GM23338 (cell line): ENCODE data around the gene TTLL8. TPM values are rescaled to one million over a fixed set of nuclear protein-coding genes. Genes with fewer than 3 reads are reported as not detected.

ENCODE experiments used
- ATAC-seq: fragments of 200-7000 bp; cut with Tn5 transposase; 3 replicates; pipeline ENCODE4 v1.9.1; 2020
- DNase-seq: peaks from one replicate; pipeline ENCODE4 v3.0.0-alpha.2; 2015; ENCODE audit warnings: low spot score
- H2AFZ ChIP-seq: fragments of 200-600 bp; sonication (generic); 2 replicates; pipeline ENCODE4 v1.8.0; 2016; ENCODE audit warnings: antibody characterized with exemption, mild to moderate bottlenecking, moderate library complexity
- H3F3A ChIP-seq: fragments of 200-600 bp; sonication (generic); replicated peaks from 2 replicates; pipeline ENCODE4 v1.8.0; 2017; ENCODE audit warnings: antibody characterized with exemption, mixed run types, low read depth
- H3K27ac ChIP-seq: fragments of 200-600 bp; sonication (generic); 2 replicates; pipeline ENCODE4 v1.6.1; 2016; ENCODE audit warnings: low read depth
- H3K27me3 ChIP-seq: fragments of 200-600 bp; sonication (generic); 2 replicates; pipeline ENCODE4 v1.8.0; 2016; ENCODE audit warnings: mild to moderate bottlenecking, mixed run types, moderate library complexity; ENCODE audit not compliant: insufficient read depth
- H3K36me3 ChIP-seq: fragments of 200-600 bp; sonication (generic); 2 replicates; pipeline ENCODE4 v1.8.0; 2016; ENCODE audit warnings: mild to moderate bottlenecking; ENCODE audit not compliant: insufficient read depth
- H3K4me1 ChIP-seq: fragments of 200-600 bp; sonication (generic); 2 replicates; pipeline ENCODE4 v1.8.0; 2016; ENCODE audit warnings: mild to moderate bottlenecking, moderate library complexity; ENCODE audit not compliant: insufficient read depth
- H3K4me2 ChIP-seq: fragments of 200-600 bp; sonication (generic); 2 replicates; pipeline ENCODE4 v1.7.1; 2017; ENCODE audit warnings: mixed run types
- H3K4me3 ChIP-seq: fragments of 200-600 bp; sonication (generic); 2 replicates; pipeline ENCODE4 v1.6.1; 2016; ENCODE audit warnings: mixed run types
- H3K79me2 ChIP-seq: fragments of 200-600 bp; sonication (generic); replicated peaks from 2 replicates; pipeline ENCODE4 v1.8.0; 2017; ENCODE audit warnings: mild to moderate bottlenecking; ENCODE audit not compliant: insufficient read depth
- H3K9me2 ChIP-seq: fragments of 200-600 bp; sonication (generic); 2 replicates; pipeline ENCODE4 v1.8.0; 2017; ENCODE audit not compliant: insufficient read depth
- H4K20me1 ChIP-seq: fragments of 200-600 bp; sonication (generic); replicated peaks from 2 replicates; pipeline ENCODE4 v1.8.0; 2017; ENCODE audit warnings: mild to moderate bottlenecking; ENCODE audit not compliant: insufficient read depth
- H3K27ac Mint-ChIP-seq: 2 replicates; pipeline ENCODE4 v1.8.0; 2020; ENCODE audit warnings: inconsistent platforms, mild to moderate bottlenecking, moderate library complexity, mixed read lengths
- H3K27me3 Mint-ChIP-seq: 3 replicates; pipeline ENCODE4 v1.8.0; 2022; ENCODE audit warnings: low read depth, mild to moderate bottlenecking, moderate library complexity, mixed read lengths, inconsistent platforms; ENCODE audit not compliant: insufficient read depth, poor library complexity
- H3K36me3 Mint-ChIP-seq: 3 replicates; pipeline ENCODE4 v1.8.0; 2021; ENCODE audit warnings: low read depth, mild to moderate bottlenecking, inconsistent platforms, moderate library complexity, mixed read lengths
- H3K4me1 Mint-ChIP-seq: 3 replicates; pipeline ENCODE4 v1.8.0; 2020; ENCODE audit warnings: mild to moderate bottlenecking, inconsistent platforms, mixed read lengths
- H3K4me3 Mint-ChIP-seq: 3 replicates; pipeline ENCODE4 v1.8.0; 2021; ENCODE audit warnings: moderate library complexity, mild to moderate bottlenecking, inconsistent platforms, mixed read lengths
- H3K9me3 Mint-ChIP-seq: 3 replicates; pipeline ENCODE4 v1.8.0; 2020; ENCODE audit warnings: moderate library complexity, mild to moderate bottlenecking, inconsistent platforms, mixed read lengths
- EZH2phosphoT487 ChIP-seq: fragments of 200-600 bp; sonication (generic); IDR thresholded peaks from one replicate; pipeline ENCODE4 v1.8.1; 2018; ENCODE audit warnings: antibody characterized with exemption; ENCODE audit not compliant: unreplicated experiment
- JUNB ChIP-seq: IDR thresholded peaks from one replicate; pipeline ENCODE4 v1.6.1; 2016; ENCODE audit warnings: antibody characterized with exemption; ENCODE audit not compliant: unreplicated experiment
- NANOG ChIP-seq: IDR thresholded peaks from 2 replicates; pipeline ENCODE4 v1.6.1; 2016; ENCODE audit warnings: antibody characterized with exemption, borderline replicate concordance
- POLR2AphosphoS5 ChIP-seq: IDR thresholded peaks from 2 replicates; pipeline ENCODE4 v1.6.1; 2016; ENCODE audit warnings: antibody characterized with exemption, low read depth
- STAT1 ChIP-seq: IDR thresholded peaks from one replicate; pipeline ENCODE4 v1.6.1; 2016; ENCODE audit warnings: antibody characterized with exemption; ENCODE audit not compliant: unreplicated experiment
- ZNF331 ChIP-seq: fragments of 250-450 bp; sonication (Bioruptor Pico); IDR thresholded peaks from 2 replicates; pipeline ENCODE4 v1.5.0; 2020; ENCODE audit warnings: low read depth, mild to moderate bottlenecking, moderate library complexity
- polyA plus RNA-seq: library from polyadenylated mRNA; unstranded; fragments of >200 nt; fragmentation: Nextera tagmentation; extraction: Ambion mirVana; gene quantifications from 2 replicates; pipeline ENCODE4 v1.2.1, GENCODE V29; 2016
- total RNA-seq: library from RNA; depleted of rRNA; stranded (reverse); fragments of >200 nt; shearing (Covaris generic); gene quantifications from 2 replicates; pipeline ENCODE4 v1.2.3, GENCODE V29; 2014
- TF ChIP-seq, protein P1 (sequence below): IDR thresholded peaks from one replicate; pipeline ENCODE4 v1.6.1; 2018; ENCODE audit warnings: antibody characterized with exemption; ENCODE audit not compliant: unreplicated experiment
- TF ChIP-seq, protein P2 (sequence below): IDR thresholded peaks from 2 replicates; pipeline ENCODE4 v1.6.1; 2016; ENCODE audit warnings: antibody characterized with exemption
- TF ChIP-seq, protein P3 (sequence below): fragments of 250-450 bp; sonication (Bioruptor Pico); IDR thresholded peaks from 2 replicates; pipeline ENCODE4 v1.5.0; 2020; ENCODE audit warnings: mild to moderate bottlenecking, moderate library complexity

The TTLL8 gene
- total and polyA plus RNA-seq, 2 experiments from 2014 or later = not detected

DNA sequence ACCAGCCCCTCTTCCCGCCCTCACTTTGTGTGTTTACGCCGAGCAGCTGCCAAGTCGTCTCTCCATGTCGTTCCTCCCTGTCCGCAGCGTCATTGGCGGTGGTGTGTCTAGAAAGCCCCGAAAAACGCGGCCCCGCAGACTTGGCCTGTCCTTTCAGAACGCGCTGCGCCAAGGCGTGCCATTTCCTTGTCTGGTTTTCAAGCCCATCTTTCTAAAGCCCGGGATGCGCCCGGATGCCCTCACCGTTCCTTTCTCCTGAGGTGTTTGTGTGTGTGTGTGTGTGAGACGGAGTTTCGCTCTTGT lies 32.3 kb upstream of the TTLL8 start:
- H3K27me3 ChIP-seq = peaks cover 23% of the 10 kb centered on the region
- TF ChIP-seq STAT1 = no peak
- TF ChIP-seq, protein P1, sequence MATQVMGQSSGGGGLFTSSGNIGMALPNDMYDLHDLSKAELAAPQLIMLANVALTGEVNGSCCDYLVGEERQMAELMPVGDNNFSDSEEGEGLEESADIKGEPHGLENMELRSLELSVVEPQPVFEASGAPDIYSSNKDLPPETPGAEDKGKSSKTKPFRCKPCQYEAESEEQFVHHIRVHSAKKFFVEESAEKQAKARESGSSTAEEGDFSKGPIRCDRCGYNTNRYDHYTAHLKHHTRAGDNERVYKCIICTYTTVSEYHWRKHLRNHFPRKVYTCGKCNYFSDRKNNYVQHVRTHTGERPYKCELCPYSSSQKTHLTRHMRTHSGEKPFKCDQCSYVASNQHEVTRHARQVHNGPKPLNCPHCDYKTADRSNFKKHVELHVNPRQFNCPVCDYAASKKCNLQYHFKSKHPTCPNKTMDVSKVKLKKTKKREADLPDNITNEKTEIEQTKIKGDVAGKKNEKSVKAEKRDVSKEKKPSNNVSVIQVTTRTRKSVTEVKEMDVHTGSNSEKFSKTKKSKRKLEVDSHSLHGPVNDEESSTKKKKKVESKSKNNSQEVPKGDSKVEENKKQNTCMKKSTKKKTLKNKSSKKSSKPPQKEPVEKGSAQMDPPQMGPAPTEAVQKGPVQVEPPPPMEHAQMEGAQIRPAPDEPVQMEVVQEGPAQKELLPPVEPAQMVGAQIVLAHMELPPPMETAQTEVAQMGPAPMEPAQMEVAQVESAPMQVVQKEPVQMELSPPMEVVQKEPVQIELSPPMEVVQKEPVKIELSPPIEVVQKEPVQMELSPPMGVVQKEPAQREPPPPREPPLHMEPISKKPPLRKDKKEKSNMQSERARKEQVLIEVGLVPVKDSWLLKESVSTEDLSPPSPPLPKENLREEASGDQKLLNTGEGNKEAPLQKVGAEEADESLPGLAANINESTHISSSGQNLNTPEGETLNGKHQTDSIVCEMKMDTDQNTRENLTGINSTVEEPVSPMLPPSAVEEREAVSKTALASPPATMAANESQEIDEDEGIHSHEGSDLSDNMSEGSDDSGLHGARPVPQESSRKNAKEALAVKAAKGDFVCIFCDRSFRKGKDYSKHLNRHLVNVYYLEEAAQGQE = no peak
- TF ChIP-seq ZNF331 (CRISPR knock-in tag) = no peak
- no peak for TF ChIP-seq POLR2AphosphoS5
- no peak for TF ChIP-seq EZH2phosphoT487
- TF ChIP-seq, protein P2, sequence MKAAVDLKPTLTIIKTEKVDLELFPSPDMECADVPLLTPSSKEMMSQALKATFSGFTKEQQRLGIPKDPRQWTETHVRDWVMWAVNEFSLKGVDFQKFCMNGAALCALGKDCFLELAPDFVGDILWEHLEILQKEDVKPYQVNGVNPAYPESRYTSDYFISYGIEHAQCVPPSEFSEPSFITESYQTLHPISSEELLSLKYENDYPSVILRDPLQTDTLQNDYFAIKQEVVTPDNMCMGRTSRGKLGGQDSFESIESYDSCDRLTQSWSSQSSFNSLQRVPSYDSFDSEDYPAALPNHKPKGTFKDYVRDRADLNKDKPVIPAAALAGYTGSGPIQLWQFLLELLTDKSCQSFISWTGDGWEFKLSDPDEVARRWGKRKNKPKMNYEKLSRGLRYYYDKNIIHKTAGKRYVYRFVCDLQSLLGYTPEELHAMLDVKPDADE = no peak

DNA sequence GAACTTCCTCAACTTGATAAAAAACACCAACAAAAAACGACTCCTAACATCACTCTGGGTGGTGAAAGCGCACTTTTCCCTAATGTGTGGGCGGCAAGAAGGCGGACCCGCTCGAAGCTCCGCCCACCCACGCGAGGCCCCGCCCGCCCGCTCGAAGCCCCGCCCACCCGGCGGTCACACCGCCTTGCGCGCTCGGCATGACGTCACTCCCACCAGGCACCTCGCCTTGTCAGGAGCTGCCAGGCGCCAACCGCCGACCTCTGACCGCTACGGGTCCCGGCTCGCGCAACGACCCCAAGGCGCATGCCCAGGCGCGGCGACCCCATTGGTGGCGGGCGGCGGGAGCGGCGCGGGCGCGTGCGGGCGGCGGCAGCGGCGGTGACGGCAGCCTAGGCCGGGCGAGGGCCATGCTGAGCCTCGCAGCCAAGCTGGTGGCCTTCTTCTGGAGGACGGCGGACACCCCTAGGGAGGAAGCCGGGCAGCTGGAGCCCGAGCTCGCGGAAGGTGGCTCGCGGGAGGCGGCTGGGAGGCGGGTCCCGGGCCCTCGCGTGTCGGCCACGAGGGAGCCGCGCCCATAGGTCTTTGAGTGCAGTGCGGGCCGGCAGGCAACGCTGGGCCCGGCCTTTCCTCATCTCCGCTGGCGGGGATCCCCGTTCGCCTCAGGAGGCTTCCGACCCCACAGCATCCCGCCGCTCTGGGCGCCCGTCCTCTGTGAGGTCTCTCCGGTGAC lies 31.7 kb upstream of the TTLL8 start, which contains the start of gene MOV10L1:
MOV10L1 (plus strand) TSS at position 325 of the 730 bp plus-strand sequence; CDS start at position 408, 83 bp downstream.
- H3K4me3 Mint-ChIP-seq = no peak within 1 kb of the TSS
- H3K4me1 Mint-ChIP-seq = no peaks in the 10 kb centered on the region; the same call in 1 of the 3 replicates
- H3K79me2 ChIP-seq = no peaks in the 10 kb centered on the region
- H3K4me1 ChIP-seq = no peaks in the 10 kb centered on the region; the same call in 1 of the 2 replicates
- peaks cover 8% of the 10 kb centered on the region; the same call in 2 of the 3 replicates for H3K9me3 Mint-ChIP-seq
- peak; percentile 68 for ATAC-seq
- no peaks in the 10 kb centered on the region for H4K20me1 ChIP-seq
- H3K27ac ChIP-seq = no peak within 1 kb of the TSS
- H3F3A ChIP-seq = peaks cover 5% of the 10 kb centered on the region; the same call in 1 of the 2 replicates
- H3K9me2 ChIP-seq = no peaks in the 10 kb centered on the region
- no peaks in the 10 kb centered on the region for H3K36me3 ChIP-seq
- peaks cover 23% of the 10 kb centered on the region for H3K27me3 ChIP-seq
- no peak within 1 kb of the TSS for H3K27ac Mint-ChIP-seq
- peaks cover 7% of the 10 kb centered on the region; the same call in 1 of the 3 replicates for H3K36me3 Mint-ChIP-seq
- H3K4me3 ChIP-seq = 0 out of 2 replicates have a peak within 1 kb of the TSS, but pooled peaks have one; percentile 28
- DNase-seq = peak; percentile 89
- H3K27me3 Mint-ChIP-seq = peaks cover 6% of the 10 kb centered on the region
- peak within 1 kb of the TSS; percentile 32; the same call in 1 of the 2 replicates for H3K4me2 ChIP-seq
- peak within 1 kb of the TSS; percentile 78; the same call in 1 of the 2 replicates for H2AFZ ChIP-seq
- TF ChIP-seq JUNB = no peak
- TF ChIP-seq NANOG = no peak
- TF ChIP-seq, protein P3, sequence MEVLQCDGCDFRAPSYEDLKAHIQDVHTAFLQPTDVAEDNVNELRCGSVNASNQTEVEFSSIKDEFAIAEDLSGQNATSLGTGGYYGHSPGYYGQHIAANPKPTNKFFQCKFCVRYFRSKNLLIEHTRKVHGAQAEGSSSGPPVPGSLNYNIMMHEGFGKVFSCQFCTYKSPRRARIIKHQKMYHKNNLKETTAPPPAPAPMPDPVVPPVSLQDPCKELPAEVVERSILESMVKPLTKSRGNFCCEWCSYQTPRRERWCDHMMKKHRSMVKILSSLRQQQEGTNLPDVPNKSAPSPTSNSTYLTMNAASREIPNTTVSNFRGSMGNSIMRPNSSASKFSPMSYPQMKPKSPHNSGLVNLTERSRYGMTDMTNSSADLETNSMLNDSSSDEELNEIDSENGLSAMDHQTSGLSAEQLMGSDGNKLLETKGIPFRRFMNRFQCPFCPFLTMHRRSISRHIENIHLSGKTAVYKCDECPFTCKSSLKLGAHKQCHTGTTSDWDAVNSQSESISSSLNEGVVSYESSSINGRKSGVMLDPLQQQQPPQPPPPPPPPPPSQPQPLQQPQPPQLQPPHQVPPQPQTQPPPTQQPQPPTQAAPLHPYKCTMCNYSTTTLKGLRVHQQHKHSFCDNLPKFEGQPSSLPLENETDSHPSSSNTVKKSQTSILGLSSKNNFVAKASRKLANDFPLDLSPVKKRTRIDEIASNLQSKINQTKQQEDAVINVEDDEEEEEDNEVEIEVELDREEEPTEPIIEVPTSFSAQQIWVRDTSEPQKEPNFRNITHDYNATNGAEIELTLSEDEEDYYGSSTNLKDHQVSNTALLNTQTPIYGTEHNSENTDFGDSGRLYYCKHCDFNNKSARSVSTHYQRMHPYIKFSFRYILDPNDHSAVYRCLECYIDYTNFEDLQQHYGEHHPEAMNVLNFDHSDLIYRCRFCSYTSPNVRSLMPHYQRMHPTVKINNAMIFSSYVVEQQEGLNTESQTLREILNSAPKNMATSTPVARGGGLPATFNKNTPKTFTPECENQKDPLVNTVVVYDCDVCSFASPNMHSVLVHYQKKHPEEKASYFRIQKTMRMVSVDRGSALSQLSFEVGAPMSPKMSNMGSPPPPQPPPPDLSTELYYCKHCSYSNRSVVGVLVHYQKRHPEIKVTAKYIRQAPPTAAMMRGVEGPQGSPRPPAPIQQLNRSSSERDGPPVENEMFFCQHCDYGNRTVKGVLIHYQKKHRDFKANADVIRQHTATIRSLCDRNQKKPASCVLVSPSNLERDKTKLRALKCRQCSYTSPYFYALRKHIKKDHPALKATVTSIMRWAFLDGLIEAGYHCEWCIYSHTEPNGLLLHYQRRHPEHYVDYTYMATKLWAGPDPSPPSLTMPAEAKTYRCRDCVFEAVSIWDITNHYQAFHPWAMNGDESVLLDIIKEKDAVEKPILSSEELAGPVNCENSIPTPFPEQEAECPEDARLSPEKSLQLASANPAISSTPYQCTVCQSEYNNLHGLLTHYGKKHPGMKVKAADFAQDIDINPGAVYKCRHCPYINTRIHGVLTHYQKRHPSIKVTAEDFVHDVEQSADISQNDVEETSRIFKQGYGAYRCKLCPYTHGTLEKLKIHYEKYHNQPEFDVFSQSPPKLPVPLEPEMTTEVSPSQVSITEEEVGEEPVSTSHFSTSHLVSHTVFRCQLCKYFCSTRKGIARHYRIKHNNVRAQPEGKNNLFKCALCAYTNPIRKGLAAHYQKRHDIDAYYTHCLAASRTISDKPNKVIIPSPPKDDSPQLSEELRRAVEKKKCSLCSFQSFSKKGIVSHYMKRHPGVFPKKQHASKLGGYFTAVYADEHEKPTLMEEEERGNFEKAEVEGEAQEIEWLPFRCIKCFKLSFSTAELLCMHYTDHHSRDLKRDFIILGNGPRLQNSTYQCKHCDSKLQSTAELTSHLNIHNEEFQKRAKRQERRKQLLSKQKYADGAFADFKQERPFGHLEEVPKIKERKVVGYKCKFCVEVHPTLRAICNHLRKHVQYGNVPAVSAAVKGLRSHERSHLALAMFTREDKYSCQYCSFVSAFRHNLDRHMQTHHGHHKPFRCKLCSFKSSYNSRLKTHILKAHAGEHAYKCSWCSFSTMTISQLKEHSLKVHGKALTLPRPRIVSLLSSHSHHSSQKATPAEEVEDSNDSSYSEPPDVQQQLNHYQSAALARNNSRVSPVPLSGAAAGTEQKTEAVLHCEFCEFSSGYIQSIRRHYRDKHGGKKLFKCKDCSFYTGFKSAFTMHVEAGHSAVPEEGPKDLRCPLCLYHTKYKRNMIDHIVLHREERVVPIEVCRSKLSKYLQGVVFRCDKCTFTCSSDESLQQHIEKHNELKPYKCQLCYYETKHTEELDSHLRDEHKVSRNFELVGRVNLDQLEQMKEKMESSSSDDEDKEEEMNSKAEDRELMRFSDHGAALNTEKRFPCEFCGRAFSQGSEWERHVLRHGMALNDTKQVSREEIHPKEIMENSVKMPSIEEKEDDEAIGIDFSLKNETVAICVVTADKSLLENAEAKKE = no peak
- TF ChIP-seq ZNF331 (CRISPR knock-in tag) = no peak

More for the DNA sequence above, 32.3 kb upstream of the TTLL8 start:
- no peaks in the 10 kb centered on the region for H3K36me3 ChIP-seq
- Mint-ChIP-seq H3K27me3 (peaks cover 6% of the 10 kb centered on the region), H3K4me1 (no peaks in the 10 kb centered on the region; the same call in 1 of the 3 replicates), H3K9me3 (peaks cover 8% of the 10 kb centered on the region; the same call in 2 of the 3 replicates), H3K4me3 (no peak overlapping the region), H3K36me3 (peaks cover 7% of the 10 kb centered on the region; the same call in 1 of the 3 replicates), H3K27ac (no peak overlapping the region)
- H3K4me1 ChIP-seq = no peaks in the 10 kb centered on the region; the same call in 1 of the 2 replicates
- no peaks in the 10 kb centered on the region for H4K20me1 ChIP-seq
- H2AFZ ChIP-seq = peak overlapping the region; percentile 59; the same call in 1 of the 2 replicates
- no peaks in the 10 kb centered on the region for H3K9me2 ChIP-seq
- no peak overlapping the region for H3K4me3 ChIP-seq
- no peak overlapping the region for H3K4me2 ChIP-seq
- no peak for DNase-seq
- no peaks in the 10 kb centered on the region for H3K79me2 ChIP-seq
- no peak for ATAC-seq
- H3F3A ChIP-seq = peaks cover 5% of the 10 kb centered on the region; the same call in 1 of the 2 replicates
- no peak overlapping the region for H3K27ac ChIP-seq
